GM13977 (cell line): ENCODE measurements around the gene HIPK4.

Source experiments
- DNase-seq: peaks from one replicate; pipeline ENCODE4 v3.0.0; 2012; ENCODE audit warnings: low spot score
- in situ Hi-C: fragments of 300-500 bp; cut with MboI; formaldehyde crosslinking; loops from one replicate; pipeline ENCODE4 v1.12.0; 2022; ENCODE audit warnings: low sequenced_read_pairs, low pct_unique_long_range_greater_than_20kb, mixed read lengths, inconsistent platforms; ENCODE audit not compliant: unreplicated experiment
- TF ChIP-seq, protein P1 (sequence below): IDR thresholded peaks from 2 replicates; pipeline ENCODE4 v1.5.1; 2012; ENCODE audit warnings: mild to moderate bottlenecking, control low read depth; ENCODE audit not compliant: insufficient read depth; ENCODE audit errors: extremely low read depth, missing control alignments

The HIPK4 gene

DNA sequence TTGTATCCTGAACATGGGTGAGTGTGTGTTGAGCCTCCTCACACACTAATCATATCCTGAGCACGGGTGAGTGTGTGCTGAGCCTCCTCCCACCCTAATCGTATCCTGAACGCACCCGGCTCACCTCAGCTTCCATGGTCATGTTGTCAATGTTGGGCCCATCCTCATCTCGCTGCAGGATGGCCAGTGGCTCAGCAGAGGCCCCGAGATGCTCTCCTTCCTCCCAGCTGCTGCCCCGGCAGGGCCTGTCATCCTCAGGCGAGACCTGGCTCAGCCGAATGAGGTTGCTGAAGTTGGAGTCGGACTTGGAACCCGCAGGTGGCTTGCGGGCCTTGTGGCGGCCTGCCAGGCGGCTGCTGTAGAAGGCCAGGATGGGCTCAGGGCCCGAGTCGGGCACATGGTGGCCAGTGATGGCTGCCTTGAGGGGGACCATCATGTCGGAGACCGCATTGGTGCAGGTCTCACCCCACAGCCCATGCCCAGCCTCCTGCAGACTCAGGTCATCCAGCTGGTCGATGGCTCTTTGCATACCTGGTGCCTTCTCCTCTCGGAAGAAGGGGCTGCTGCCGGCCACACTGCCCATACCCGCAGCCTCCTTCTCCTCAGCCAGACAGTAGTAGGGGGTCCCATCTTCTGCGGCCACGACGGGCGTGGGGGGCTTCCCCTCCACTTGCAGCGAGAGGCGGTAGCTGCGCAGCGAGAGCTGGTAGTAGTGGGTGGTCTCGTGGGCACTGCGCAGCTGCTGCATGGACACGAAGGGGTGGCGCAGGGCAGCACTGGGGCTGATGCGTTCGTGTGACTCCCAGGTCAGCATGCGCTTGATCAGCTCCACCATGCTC lies 9.6 kb downstream of the HIPK4 start:
- no peak for DNase-seq
- in situ Hi-C loops = no loop called here
- TF ChIP-seq, protein P1, sequence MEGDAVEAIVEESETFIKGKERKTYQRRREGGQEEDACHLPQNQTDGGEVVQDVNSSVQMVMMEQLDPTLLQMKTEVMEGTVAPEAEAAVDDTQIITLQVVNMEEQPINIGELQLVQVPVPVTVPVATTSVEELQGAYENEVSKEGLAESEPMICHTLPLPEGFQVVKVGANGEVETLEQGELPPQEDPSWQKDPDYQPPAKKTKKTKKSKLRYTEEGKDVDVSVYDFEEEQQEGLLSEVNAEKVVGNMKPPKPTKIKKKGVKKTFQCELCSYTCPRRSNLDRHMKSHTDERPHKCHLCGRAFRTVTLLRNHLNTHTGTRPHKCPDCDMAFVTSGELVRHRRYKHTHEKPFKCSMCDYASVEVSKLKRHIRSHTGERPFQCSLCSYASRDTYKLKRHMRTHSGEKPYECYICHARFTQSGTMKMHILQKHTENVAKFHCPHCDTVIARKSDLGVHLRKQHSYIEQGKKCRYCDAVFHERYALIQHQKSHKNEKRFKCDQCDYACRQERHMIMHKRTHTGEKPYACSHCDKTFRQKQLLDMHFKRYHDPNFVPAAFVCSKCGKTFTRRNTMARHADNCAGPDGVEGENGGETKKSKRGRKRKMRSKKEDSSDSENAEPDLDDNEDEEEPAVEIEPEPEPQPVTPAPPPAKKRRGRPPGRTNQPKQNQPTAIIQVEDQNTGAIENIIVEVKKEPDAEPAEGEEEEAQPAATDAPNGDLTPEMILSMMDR = no peak

DNA sequence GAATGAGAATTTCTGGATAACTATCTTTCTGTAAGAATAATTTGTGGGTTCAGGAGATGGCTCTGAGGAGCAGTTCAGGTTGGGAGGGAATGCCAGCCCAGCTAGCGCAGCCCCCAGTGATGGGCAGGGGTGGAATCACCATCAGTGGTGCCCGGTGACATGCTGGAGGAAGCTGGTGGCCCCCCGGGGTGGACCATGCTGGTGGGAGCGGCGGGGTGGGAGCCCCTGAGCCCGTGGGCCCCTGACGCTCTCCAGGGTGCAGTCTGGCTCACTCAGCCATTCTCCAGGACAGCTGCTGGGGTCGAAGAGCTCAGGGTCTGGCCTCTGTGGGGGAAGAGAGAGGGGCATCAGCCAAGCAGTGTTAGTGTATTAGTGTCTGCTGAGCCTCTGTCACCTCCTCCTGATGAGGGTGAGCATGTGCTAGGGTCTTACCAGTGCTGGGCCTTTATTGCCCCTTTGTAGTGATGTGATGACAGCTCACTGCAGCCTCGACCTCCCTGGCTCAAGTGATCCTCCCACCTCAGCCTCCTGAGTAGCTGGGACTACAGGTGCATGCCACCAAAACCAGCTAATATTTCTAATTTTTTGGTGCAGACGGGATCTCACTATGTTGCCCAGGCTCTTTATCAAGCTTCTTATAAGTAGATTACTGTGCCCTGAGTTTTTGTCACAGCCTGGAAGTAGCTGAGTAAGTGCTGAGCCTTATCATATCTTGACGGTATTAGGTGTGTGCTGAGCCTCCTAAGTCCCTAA lies 10.4 kb downstream of the HIPK4 start:
- in situ Hi-C loops = no loop called here
- no peak for DNase-seq
- TF ChIP-seq, protein P1 = no peak

DNA sequence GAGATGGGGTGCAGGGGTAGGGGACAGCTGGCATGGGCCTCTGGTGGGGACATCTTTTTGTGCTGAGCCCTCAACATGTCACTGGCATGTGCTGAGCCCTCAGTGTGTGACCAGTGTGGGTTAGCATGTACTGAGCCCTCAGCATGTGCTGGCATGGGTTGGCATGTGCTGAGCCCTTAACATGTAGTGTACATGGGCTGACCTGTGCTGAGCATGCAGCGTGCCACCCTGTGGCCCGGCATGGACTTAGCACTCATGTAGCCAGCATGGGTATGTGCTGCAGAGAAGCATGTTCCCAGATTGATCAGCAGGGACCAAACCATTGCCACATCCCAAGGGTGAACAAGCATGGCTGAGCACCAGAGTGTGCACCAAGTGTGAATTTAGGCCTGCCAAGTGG lies 11.5 kb downstream of the HIPK4 start:
- DNase-seq = no peak
- TF ChIP-seq, protein P1 = no peak
- in situ Hi-C loops = no loop called here

DNA sequence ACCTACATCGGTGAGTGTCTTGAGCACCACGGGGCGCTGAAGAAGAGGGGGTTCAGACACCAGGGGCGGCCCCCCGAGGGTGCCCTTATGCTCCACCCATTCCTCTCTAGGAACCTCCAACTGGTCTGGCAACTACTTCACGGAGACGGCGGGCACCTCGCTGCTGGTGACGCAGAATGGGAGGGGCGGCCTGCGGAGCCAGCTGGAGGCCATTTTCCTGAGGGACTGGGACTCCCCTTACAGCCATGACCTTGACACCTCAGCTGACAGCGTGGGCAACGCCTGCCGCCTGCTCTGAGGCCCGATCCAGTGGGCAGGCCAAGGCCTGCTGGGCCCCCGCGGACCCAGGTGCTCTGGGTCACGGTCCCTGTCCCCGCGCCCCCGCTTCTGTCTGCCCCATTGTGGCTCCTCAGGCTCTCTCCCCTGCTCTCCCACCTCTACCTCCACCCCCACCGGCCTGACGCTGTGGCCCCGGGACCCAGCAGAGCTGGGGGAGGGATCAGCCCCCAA lies 12.1 kb downstream of the HIPK4 start:
- TF ChIP-seq, protein P1 = no peak
- DNase-seq = no peak
- in situ Hi-C loops = no loop called here

DNA sequence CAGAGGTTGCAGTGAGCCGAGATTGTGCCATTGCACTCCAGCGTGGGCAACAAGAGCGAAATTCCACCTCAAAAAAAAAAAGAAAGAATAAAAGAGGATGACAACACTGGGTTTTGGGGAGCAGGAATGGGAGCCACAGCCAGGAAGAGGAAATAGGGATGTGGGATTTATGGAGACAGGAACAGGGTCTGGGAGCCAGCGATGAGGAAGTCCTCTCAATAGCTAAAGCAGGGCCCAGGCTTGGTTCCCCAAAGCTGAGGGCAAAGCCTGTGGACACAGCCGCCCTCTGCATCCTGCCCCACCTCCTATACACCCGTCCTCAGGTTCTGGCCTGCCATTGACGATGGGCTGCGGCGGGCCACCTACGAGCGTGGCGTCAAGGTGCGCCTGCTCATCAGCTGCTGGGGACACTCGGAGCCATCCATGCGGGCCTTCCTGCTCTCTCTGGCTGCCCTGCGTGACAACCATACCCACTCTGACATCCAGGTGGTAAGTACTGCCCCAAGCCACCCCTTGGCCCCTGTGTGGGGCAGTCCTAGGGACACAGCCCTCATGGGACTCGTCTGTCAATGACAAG lies 13.6 kb downstream of the HIPK4 start:
- TF ChIP-seq, protein P1 = no peak
- no peak for DNase-seq
- in situ Hi-C loops = no loop called here

DNA sequence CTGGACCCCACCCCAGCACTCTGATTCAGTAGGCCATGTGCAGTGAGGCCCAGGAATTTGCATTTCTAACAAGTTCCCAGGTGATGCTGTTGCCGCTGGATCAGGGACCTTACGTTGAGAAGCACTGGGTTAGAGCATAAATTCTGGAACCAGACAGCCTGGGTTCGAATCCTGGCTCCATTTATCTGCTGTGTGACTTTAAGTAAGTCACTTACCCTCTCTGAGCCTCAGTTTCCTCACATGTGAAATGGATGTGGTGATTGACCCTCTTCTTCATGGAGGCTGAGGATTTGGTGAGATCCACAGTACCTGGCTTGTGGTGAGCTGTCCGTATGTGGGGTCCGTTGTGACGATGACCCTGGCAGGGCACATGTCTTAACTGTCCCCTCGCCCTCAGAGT lies 15.9 kb downstream of the HIPK4 start:
- TF ChIP-seq, protein P1 = no peak
- no peak for DNase-seq
- in situ Hi-C loops = no loop called here
